Fibroblast of lung (primary cell): ENCODE results near the gene APOA4. TPM values are rescaled to one million over a fixed set of nuclear protein-coding genes. Genes with fewer than 3 reads are reported as not detected.

Experiments
- DNase-seq, 2 donors: peaks; one replicate each; pipeline versions ENCODE4 v3.0.0 to v3.0.0-alpha.2; 2010; ENCODE audit warnings: low read depth in 2 of 2
- H2AFZ ChIP-seq: 2 replicates; pipeline ENCODE4 v1.5.1; 2012; ENCODE audit warnings: low read length, control low read depth, inconsistent platforms
- H3K27ac ChIP-seq: 2 replicates; pipeline ENCODE4 v1.5.1; 2011; ENCODE audit warnings: low read length, control low read depth; ENCODE audit not compliant: insufficient read depth
- H3K27me3 ChIP-seq: 2 replicates; pipeline ENCODE4 v1.5.1; 2011; ENCODE audit warnings: mild to moderate bottlenecking, low read length; ENCODE audit not compliant: control insufficient read depth, insufficient read depth
- H3K36me3 ChIP-seq: 2 replicates; pipeline ENCODE4 v1.5.1; 2011; ENCODE audit warnings: low read length; ENCODE audit not compliant: control insufficient read depth, insufficient read depth
- H3K4me1 ChIP-seq: 2 replicates; pipeline ENCODE4 v1.5.1; 2011; ENCODE audit warnings: low read length; ENCODE audit not compliant: control insufficient read depth, insufficient read depth; ENCODE audit errors: extremely low read depth
- H3K4me2 ChIP-seq: 2 replicates; pipeline ENCODE4 v1.5.1; 2011; ENCODE audit warnings: low read length, control low read depth; ENCODE audit not compliant: insufficient read depth; ENCODE audit errors: extremely low read depth
- H3K4me3 ChIP-seq, 4 experiments: fragments of 200-600 bp in 1 of 4; sonication (generic) in 1 of 4; replicated peaks in 1 of 4; 2 replicates each; pipeline ENCODE4 v1.5.1; 2011 to 2016; ENCODE audit warnings: low read length in 4 of 4, low read depth in 3 of 4, mild to moderate bottlenecking in 3 of 4, control low read depth in 2 of 4, inconsistent platforms in 1 of 4, mixed read lengths in 1 of 4; ENCODE audit not compliant: insufficient read depth in 1 of 4; ENCODE audit errors: control extremely low read depth in 1 of 4
- H3K79me2 ChIP-seq: 2 replicates; pipeline ENCODE4 v1.5.1; 2012; ENCODE audit warnings: mild to moderate bottlenecking, low read length, inconsistent platforms; ENCODE audit not compliant: control insufficient read depth, insufficient read depth
- H3K9ac ChIP-seq: 2 replicates; pipeline ENCODE4 v1.5.1; 2011; ENCODE audit warnings: mild to moderate bottlenecking, low read length, control low read depth; ENCODE audit not compliant: insufficient read depth
- H3K9me3 ChIP-seq: 2 replicates; pipeline ENCODE4 v1.5.1; 2012; ENCODE audit warnings: low read depth, low read length; ENCODE audit not compliant: control insufficient read depth, insufficient read depth
- H4K20me1 ChIP-seq: 2 replicates; pipeline ENCODE4 v1.5.1; 2011; ENCODE audit warnings: low read length; ENCODE audit not compliant: control insufficient read depth, insufficient read depth; ENCODE audit errors: extremely low read depth
- CTCF ChIP-seq, 2 donors: IDR thresholded peaks in 1 of 2; conservative IDR thresholded peaks in 1 of 2; 1 replicate in 1 of 2; 2 replicates in 1 of 2; pipeline ENCODE4 v1.5.1; 2011 to 2012; ENCODE audit warnings: low read length in 2 of 2, control low read depth in 1 of 2, inconsistent platforms in 1 of 2, low read depth in 1 of 2, mild to moderate bottlenecking in 1 of 2
- EZH2 ChIP-seq: IDR thresholded peaks from 2 replicates; pipeline ENCODE4 v1.5.1; 2012; ENCODE audit warnings: low read length, control low read depth, mild to moderate bottlenecking; ENCODE audit errors: missing control alignments
- polyA plus RNA-seq, 2 donors: library from polyadenylated mRNA; depleted of rRNA in 1 of 2; stranded (reverse) in 1 of 2; unstranded in 1 of 2; fragments of >200 nt; gene quantifications; 2 replicates each; pipeline ENCODE4 v1.2.1, GENCODE V29; 2011 to 2012; ENCODE audit warnings: missing spikeins in 1 of 2
- total RNA-seq: library from RNA; depleted of rRNA; stranded (reverse); fragments of >200 nt; gene quantifications from 2 replicates; pipeline ENCODE4 v1.2.1, GENCODE V29; 2014

The APOA4 gene
- total and polyA plus RNA-seq, 2 donors (not counting 1 experiment from before 2014, with no cell fraction given): not detected

GRCh38 chr11:116833816-116834534 is 10.9 kb upstream of the APOA4 start:
- H4K20me1 ChIP-seq: no peaks in the 10 kb centered on the region
- TF ChIP-seq EZH2: no peak
- TF ChIP-seq CTCF (conservative IDR thresholded peaks at IDR 0.05 in 1 of 2, IDR thresholded peaks at IDR 0.05 in 1 of 2; ENCODE audit: low read depth in 1 of 2, low read length in 2 of 2): no peak
- H3K36me3 ChIP-seq: no peaks in the 10 kb centered on the region
- H3K79me2 ChIP-seq: no peaks in the 10 kb centered on the region
- H2AFZ ChIP-seq: no peak overlapping the region
- peaks cover 7% of the 10 kb centered on the region for H3K4me1 ChIP-seq
- H3K27me3 ChIP-seq: no peaks in the 10 kb centered on the region
- DNase-seq: no peak
- H3K4me3 ChIP-seq: no peak overlapping the region
- H3K4me2 ChIP-seq: no peak overlapping the region
- H3K9me3 ChIP-seq: no peaks in the 10 kb centered on the region
- no peak overlapping the region for H3K27ac ChIP-seq
- H3K9ac ChIP-seq: no peak overlapping the region

GRCh38 chr11:116833491-116833815 is 10.3 kb upstream of the APOA4 start:
- no peak overlapping the region for H3K27ac ChIP-seq
- H3K4me2 ChIP-seq: no peak overlapping the region
- H3K4me3 ChIP-seq: no peak overlapping the region
- no peaks in the 10 kb centered on the region for H3K27me3 ChIP-seq
- H4K20me1 ChIP-seq: no peaks in the 10 kb centered on the region
- H3K36me3 ChIP-seq: no peaks in the 10 kb centered on the region
- peaks cover 7% of the 10 kb centered on the region for H3K4me1 ChIP-seq
- DNase-seq: no peak
- no peak overlapping the region for H2AFZ ChIP-seq
- H3K9me3 ChIP-seq: no peaks in the 10 kb centered on the region
- no peaks in the 10 kb centered on the region for H3K79me2 ChIP-seq
- no peak for TF ChIP-seq EZH2
- TF ChIP-seq CTCF (conservative IDR thresholded peaks at IDR 0.05 in 1 of 2, IDR thresholded peaks at IDR 0.05 in 1 of 2; ENCODE audit: low read depth in 1 of 2, low read length in 2 of 2): no peak
- H3K9ac ChIP-seq: no peak overlapping the region

- H3K9me3 ChIP-seq: no peaks in the 10 kb centered on the region
- no peak overlapping the region for H3K27ac ChIP-seq
- TF ChIP-seq EZH2 (no peak), CTCF (conservative IDR thresholded peaks at IDR 0.05 in 1 of 2, IDR thresholded peaks at IDR 0.05 in 1 of 2; ENCODE audit: low read depth in 1 of 2, low read length in 2 of 2) (no peak)
- H3K4me2 ChIP-seq: no peak overlapping the region
- H3K36me3 ChIP-seq: no peaks in the 10 kb centered on the region
- no peaks in the 10 kb centered on the region for H4K20me1 ChIP-seq
- no peak overlapping the region for H3K4me3 ChIP-seq
- no peak overlapping the region for H3K9ac ChIP-seq
- peaks cover 7% of the 10 kb centered on the region for H3K4me1 ChIP-seq
- DNase-seq: no peak
- H2AFZ ChIP-seq: no peak overlapping the region
- no peaks in the 10 kb centered on the region for H3K27me3 ChIP-seq
- H3K79me2 ChIP-seq: no peaks in the 10 kb centered on the region
These were observed 9.5 kb upstream of the APOA4 start for GRCh38 chr11:116832350-116833290.
